H1 (cell line): ENCODE measurements around the gene MRPS31. TPM values are rescaled to one million over a fixed set of nuclear protein-coding genes. Genes with fewer than 3 reads are reported as not detected.

ENCODE experiments used
- FOSL1 ChIP-seq: IDR thresholded peaks from 2 replicates; pipeline ENCODE4 v1.6.1; 2011; ENCODE audit warnings: mild to moderate bottlenecking, low read depth, low read length, moderate library complexity; ENCODE audit not compliant: insufficient read depth
- HDAC6 ChIP-seq: IDR thresholded peaks from one replicate; pipeline ENCODE4 v1.7.1; 2012; ENCODE audit warnings: low read depth, mild to moderate bottlenecking, inconsistent platforms, low read length, moderate library complexity
- JUND ChIP-seq: IDR thresholded peaks from 2 replicates; pipeline ENCODE4 v1.6.1; 2011; ENCODE audit warnings: mild to moderate bottlenecking, improper control_type of control experiment, low read length
- SAP30 ChIP-seq: fragments of 300-600 bp; sonication (generic); IDR thresholded peaks from 2 replicates; pipeline ENCODE4 v1.7.1; 2012; ENCODE audit warnings: low read length, moderate library complexity, mild to moderate bottlenecking, inconsistent platforms; ENCODE audit not compliant: insufficient read depth, insufficient replicate concordance
- TBP ChIP-seq: IDR thresholded peaks from 2 replicates; pipeline ENCODE4 v1.6.1; 2011; ENCODE audit warnings: low read depth, low read length, improper control_type of control experiment
- polyA plus RNA-seq, 7 experiments: library from polyadenylated mRNA; depleted of rRNA in 3 of 7; stranded (reverse) in 5 of 7; unstranded in 2 of 7; fragments of >200 nt in 5 of 7; fragments of 200-250 nt in 2 of 7; gene quantifications; 1 replicate in 5 of 7; 2 replicates in 1 of 7; 4 replicates in 1 of 7; pipeline versions ENCODE4 v1.2.1 to v1.2.3, GENCODE V29; 2011 to 2013; ENCODE audit warnings: missing spikeins in 2 of 7, mixed read lengths in 2 of 7
- total RNA-seq: library from RNA; stranded (reverse); fragmentation: NEBNext Ultra II Directional; extraction: Animal tissue kit (Norgen Biotek cat#: 25700); gene quantifications from 2 replicates; pipeline ENCODE4 v1.2.1, GENCODE V29; 2021
- TF ChIP-seq, protein P1 (sequence below): fragments of 300-600 bp; sonication (generic); IDR thresholded peaks from 2 replicates; pipeline ENCODE4 v1.7.1; 2012; ENCODE audit warnings: low read length, moderate library complexity, mild to moderate bottlenecking, inconsistent platforms; ENCODE audit not compliant: insufficient replicate concordance
- TF ChIP-seq, protein P2 (sequence below): IDR thresholded peaks from 2 replicates; pipeline ENCODE4 v1.6.1; 2011; ENCODE audit warnings: low read length, improper control_type of control experiment

The MRPS31 gene
- total and polyA plus RNA-seq, 2 of the 8 experiments (the other 6 are each of a cell fraction or from before 2014, with no cell fraction given): 13.6 to 33.3 TPM

DNA sequence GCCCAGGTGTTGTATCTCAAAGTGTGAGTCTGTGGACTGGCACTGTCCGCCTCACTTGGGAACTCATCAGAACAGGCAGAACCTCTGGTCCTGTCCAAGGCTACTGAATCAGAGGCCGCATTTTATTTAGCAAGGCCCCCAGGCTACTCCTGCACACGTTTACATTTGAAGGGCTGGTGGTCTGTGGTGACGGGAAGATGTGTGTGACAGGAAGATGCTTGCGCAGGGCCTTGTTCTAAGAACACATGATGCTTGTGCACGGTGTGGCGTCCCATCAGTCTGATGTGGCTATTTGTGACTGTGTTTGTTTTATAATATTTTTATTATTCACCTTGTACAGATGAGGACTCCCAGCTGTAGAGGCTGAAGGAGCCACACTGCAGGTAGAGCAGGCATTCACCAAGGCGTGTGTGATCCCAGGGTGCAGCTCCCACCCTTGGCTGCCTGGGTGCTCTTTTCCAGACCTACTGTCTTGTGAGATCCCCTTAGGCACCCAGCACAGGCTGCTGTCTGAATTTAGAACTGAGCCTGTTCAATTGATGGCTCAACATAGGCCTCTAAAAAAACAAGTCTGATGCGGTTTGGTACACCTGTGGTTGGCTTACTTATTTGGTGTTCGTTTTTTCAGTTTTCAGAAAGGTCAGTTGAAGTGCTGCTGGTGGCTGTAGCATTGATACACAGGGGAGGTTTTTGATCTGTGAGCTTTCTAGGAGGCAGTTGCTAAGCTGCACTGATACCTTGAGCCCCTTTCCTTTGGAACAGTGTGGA, 21.5 kb upstream of the MRPS31 start (continued):
- TF ChIP-seq, protein P1, sequence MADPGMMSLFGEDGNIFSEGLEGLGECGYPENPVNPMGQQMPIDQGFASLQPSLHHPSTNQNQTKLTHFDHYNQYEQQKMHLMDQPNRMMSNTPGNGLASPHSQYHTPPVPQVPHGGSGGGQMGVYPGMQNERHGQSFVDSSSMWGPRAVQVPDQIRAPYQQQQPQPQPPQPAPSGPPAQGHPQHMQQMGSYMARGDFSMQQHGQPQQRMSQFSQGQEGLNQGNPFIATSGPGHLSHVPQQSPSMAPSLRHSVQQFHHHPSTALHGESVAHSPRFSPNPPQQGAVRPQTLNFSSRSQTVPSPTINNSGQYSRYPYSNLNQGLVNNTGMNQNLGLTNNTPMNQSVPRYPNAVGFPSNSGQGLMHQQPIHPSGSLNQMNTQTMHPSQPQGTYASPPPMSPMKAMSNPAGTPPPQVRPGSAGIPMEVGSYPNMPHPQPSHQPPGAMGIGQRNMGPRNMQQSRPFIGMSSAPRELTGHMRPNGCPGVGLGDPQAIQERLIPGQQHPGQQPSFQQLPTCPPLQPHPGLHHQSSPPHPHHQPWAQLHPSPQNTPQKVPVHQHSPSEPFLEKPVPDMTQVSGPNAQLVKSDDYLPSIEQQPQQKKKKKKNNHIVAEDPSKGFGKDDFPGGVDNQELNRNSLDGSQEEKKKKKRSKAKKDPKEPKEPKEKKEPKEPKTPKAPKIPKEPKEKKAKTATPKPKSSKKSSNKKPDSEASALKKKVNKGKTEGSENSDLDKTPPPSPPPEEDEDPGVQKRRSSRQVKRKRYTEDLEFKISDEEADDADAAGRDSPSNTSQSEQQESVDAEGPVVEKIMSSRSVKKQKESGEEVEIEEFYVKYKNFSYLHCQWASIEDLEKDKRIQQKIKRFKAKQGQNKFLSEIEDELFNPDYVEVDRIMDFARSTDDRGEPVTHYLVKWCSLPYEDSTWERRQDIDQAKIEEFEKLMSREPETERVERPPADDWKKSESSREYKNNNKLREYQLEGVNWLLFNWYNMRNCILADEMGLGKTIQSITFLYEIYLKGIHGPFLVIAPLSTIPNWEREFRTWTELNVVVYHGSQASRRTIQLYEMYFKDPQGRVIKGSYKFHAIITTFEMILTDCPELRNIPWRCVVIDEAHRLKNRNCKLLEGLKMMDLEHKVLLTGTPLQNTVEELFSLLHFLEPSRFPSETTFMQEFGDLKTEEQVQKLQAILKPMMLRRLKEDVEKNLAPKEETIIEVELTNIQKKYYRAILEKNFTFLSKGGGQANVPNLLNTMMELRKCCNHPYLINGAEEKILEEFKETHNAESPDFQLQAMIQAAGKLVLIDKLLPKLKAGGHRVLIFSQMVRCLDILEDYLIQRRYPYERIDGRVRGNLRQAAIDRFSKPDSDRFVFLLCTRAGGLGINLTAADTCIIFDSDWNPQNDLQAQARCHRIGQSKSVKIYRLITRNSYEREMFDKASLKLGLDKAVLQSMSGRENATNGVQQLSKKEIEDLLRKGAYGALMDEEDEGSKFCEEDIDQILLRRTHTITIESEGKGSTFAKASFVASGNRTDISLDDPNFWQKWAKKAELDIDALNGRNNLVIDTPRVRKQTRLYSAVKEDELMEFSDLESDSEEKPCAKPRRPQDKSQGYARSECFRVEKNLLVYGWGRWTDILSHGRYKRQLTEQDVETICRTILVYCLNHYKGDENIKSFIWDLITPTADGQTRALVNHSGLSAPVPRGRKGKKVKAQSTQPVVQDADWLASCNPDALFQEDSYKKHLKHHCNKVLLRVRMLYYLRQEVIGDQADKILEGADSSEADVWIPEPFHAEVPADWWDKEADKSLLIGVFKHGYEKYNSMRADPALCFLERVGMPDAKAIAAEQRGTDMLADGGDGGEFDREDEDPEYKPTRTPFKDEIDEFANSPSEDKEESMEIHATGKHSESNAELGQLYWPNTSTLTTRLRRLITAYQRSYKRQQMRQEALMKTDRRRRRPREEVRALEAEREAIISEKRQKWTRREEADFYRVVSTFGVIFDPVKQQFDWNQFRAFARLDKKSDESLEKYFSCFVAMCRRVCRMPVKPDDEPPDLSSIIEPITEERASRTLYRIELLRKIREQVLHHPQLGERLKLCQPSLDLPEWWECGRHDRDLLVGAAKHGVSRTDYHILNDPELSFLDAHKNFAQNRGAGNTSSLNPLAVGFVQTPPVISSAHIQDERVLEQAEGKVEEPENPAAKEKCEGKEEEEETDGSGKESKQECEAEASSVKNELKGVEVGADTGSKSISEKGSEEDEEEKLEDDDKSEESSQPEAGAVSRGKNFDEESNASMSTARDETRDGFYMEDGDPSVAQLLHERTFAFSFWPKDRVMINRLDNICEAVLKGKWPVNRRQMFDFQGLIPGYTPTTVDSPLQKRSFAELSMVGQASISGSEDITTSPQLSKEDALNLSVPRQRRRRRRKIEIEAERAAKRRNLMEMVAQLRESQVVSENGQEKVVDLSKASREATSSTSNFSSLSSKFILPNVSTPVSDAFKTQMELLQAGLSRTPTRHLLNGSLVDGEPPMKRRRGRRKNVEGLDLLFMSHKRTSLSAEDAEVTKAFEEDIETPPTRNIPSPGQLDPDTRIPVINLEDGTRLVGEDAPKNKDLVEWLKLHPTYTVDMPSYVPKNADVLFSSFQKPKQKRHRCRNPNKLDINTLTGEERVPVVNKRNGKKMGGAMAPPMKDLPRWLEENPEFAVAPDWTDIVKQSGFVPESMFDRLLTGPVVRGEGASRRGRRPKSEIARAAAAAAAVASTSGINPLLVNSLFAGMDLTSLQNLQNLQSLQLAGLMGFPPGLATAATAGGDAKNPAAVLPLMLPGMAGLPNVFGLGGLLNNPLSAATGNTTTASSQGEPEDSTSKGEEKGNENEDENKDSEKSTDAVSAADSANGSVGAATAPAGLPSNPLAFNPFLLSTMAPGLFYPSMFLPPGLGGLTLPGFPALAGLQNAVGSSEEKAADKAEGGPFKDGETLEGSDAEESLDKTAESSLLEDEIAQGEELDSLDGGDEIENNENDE: no peak
- TF ChIP-seq FOSL1 (no peak), HDAC6 (no peak), JUND (no peak), TBP (no peak), SAP30 (no peak)
- TF ChIP-seq, protein P2, sequence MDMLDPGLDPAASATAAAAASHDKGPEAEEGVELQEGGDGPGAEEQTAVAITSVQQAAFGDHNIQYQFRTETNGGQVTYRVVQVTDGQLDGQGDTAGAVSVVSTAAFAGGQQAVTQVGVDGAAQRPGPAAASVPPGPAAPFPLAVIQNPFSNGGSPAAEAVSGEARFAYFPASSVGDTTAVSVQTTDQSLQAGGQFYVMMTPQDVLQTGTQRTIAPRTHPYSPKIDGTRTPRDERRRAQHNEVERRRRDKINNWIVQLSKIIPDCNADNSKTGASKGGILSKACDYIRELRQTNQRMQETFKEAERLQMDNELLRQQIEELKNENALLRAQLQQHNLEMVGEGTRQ: no peak
